HUES64 (cell line): ENCODE results near the gene AP1G2.

Experiments used
- H3K27ac ChIP-seq: 2 replicates; pipeline ENCODE4 v1.7.0; 2013; ENCODE audit warnings: low read depth, low read length, inconsistent platforms
- H3K27me3 ChIP-seq: 2 replicates; pipeline ENCODE4 v1.6.1; 2013; ENCODE audit warnings: mild to moderate bottlenecking, low read length; ENCODE audit not compliant: insufficient read depth
- H3K36me3 ChIP-seq: 2 replicates; pipeline ENCODE4 v1.6.1; 2013; ENCODE audit warnings: mild to moderate bottlenecking, low read length; ENCODE audit not compliant: insufficient read depth
- H3K4me1 ChIP-seq: 2 replicates; pipeline ENCODE4 v1.6.1; 2013; ENCODE audit warnings: mild to moderate bottlenecking, low read length, moderate library complexity; ENCODE audit not compliant: insufficient read depth
- H3K4me3 ChIP-seq: 2 replicates; pipeline ENCODE4 v1.5.1; 2013; ENCODE audit warnings: mild to moderate bottlenecking, low read length, moderate library complexity
- H3K9ac ChIP-seq: 2 replicates; pipeline ENCODE4 v1.6.1; 2013; ENCODE audit warnings: mild to moderate bottlenecking, low read depth, low read length
- H3K9me3 ChIP-seq: 2 replicates; pipeline ENCODE4 v1.6.1; 2013; ENCODE audit warnings: low read depth, low read length; ENCODE audit not compliant: insufficient read depth
- WGBS: fragments of 150-250, 120-280 bp; methylation state at CpG from one replicate; pipeline ENCODE4 v1.1.7; 2013; ENCODE audit warnings: missing lambda C conversion rate; 5-methylcytosine and 5-hydroxymethylcytosine counted together

Gene AP1G2

GRCh38 chr14:23561873-23562821, 5.4 kb downstream of the AP1G2 start:
- 93% methylated on average over 14 of the region's 15 CpGs for WGBS
- H3K36me3 ChIP-seq, result peaks cover 79% of the 10 kb centered on the region

GRCh38 chr14:23561259-23561658, 6.3 kb downstream of the AP1G2 start:
- no peaks in the 10 kb centered on the region for H3K9me3 ChIP-seq
- H3K36me3 ChIP-seq, result peaks cover 79% of the 10 kb centered on the region
- H3K9ac ChIP-seq, result no peak overlapping the region
- 94% methylated on average over 2 of the region's 2 CpGs for WGBS
- H3K27ac ChIP-seq, result no peak overlapping the region
- H3K4me1 ChIP-seq, result peaks cover 5% of the 10 kb centered on the region
- H3K27me3 ChIP-seq, result no peaks in the 10 kb centered on the region
- no peak overlapping the region for H3K4me3 ChIP-seq

More at GRCh38 chr14:23561873-23562821, 5.4 kb downstream of the AP1G2 start:
- Histone ChIP-seq H3K4me3 (no peak overlapping the region), H3K27ac (no peak overlapping the region), H3K9me3 (no peaks in the 10 kb centered on the region), H3K4me1 (peaks cover 10% of the 10 kb centered on the region), H3K9ac (no peak overlapping the region), H3K27me3 (no peaks in the 10 kb centered on the region)

GRCh38 chr14:23559926-23560520, 7.6 kb downstream of the AP1G2 start:
- Histone ChIP-seq H3K4me1 (peaks cover 9% of the 10 kb centered on the region), H3K27ac (no peak overlapping the region; the same call in 1 of the 2 replicates), H3K27me3 (no peaks in the 10 kb centered on the region), H3K36me3 (peaks cover 68% of the 10 kb centered on the region), H3K4me3 (no peak overlapping the region), H3K9me3 (no peaks in the 10 kb centered on the region), H3K9ac (no peak overlapping the region)
- WGBS, result 85% methylated on average over 3 of the region's 3 CpGs

- H3K4me1 ChIP-seq, result peaks cover 9% of the 10 kb centered on the region
- H3K4me3 ChIP-seq, result no peak overlapping the region
- WGBS, result 80% methylated on average over 21 of the region's 21 CpGs
- H3K36me3 ChIP-seq, result peaks cover 61% of the 10 kb centered on the region
- H3K27ac ChIP-seq, result peak overlapping the region; percentile 82
- H3K27me3 ChIP-seq, result no peaks in the 10 kb centered on the region
- no peaks in the 10 kb centered on the region for H3K9me3 ChIP-seq
- H3K9ac ChIP-seq, result no peak overlapping the region
Observed at GRCh38 chr14:23559010-23559925, 8.3 kb downstream of the AP1G2 start.

- WGBS, result 91% methylated on average over 10 of the region's 10 CpGs
- Histone ChIP-seq H3K27me3 (no peaks in the 10 kb centered on the region), H3K27ac (peak overlapping the region; percentile 82), H3K9me3 (no peaks in the 10 kb centered on the region), H3K4me3 (no peak overlapping the region), H3K4me1 (peaks cover 9% of the 10 kb centered on the region), H3K36me3 (peaks cover 53% of the 10 kb centered on the region), H3K9ac (no peak overlapping the region)
Observed at GRCh38 chr14:23558346-23559009, 9.1 kb downstream of the AP1G2 start.

GRCh38 chr14:23557946-23558345, 9.6 kb downstream of the AP1G2 start:
- Histone ChIP-seq H3K27me3 (no peaks in the 10 kb centered on the region), H3K9me3 (no peaks in the 10 kb centered on the region), H3K27ac (peak overlapping the region; percentile 82; the same call in 1 of the 2 replicates), H3K4me1 (peaks cover 9% of the 10 kb centered on the region), H3K9ac (no peak overlapping the region), H3K36me3 (peaks cover 49% of the 10 kb centered on the region), H3K4me3 (no peak overlapping the region)
- WGBS, result 100% methylated on average over 1 of the region's 1 CpG

- H3K27me3 ChIP-seq, result no peaks in the 10 kb centered on the region
- 91% methylated on average over 2 of the region's 2 CpGs for WGBS
- peaks cover 46% of the 10 kb centered on the region for H3K36me3 ChIP-seq
- H3K9me3 ChIP-seq, result no peaks in the 10 kb centered on the region
- H3K4me3 ChIP-seq, result no peak overlapping the region
- no peak overlapping the region for H3K9ac ChIP-seq
- peaks cover 9% of the 10 kb centered on the region for H3K4me1 ChIP-seq
- no peak overlapping the region for H3K27ac ChIP-seq
Observed at GRCh38 chr14:23557521-23557920, 10.1 kb downstream of the AP1G2 start.

- Histone ChIP-seq H3K9ac (peak overlapping the region; percentile 92), H3K27me3 (no peaks in the 10 kb centered on the region), H3K9me3 (no peaks in the 10 kb centered on the region), H3K4me1 (peaks cover 11% of the 10 kb centered on the region), H3K36me3 (peaks cover 40% of the 10 kb centered on the region), H3K27ac (no peak overlapping the region; the same call in 1 of the 2 replicates), H3K4me3 (peak overlapping the region; percentile 88)
- WGBS, result 56% methylated on average over 17 of the region's 17 CpGs
Observed at GRCh38 chr14:23556700-23557440, 10.7 kb downstream of the AP1G2 start.

GRCh38 chr14:23555882-23556699, 11.5 kb downstream of the AP1G2 start, which contains the start of gene THTPA:
THTPA (plus strand) TSS chr14:23556271; CDS start chr14:23556758, 487 bp downstream.
- peak within 1 kb of the TSS; percentile 88 for H3K27ac ChIP-seq
- WGBS, result 2% methylated on average over 54 of the region's 54 CpGs

More at GRCh38 chr14:23555882-23556699, 11.5 kb downstream of the AP1G2 start, which contains the start of gene THTPA:
- peaks cover 32% of the 10 kb centered on the region for H3K36me3 ChIP-seq
- H3K9me3 ChIP-seq, result no peaks in the 10 kb centered on the region
- peak within 1 kb of the TSS; percentile 88 for H3K4me3 ChIP-seq
- H3K9ac ChIP-seq, result peak within 1 kb of the TSS; percentile 92
- peaks cover 13% of the 10 kb centered on the region for H3K4me1 ChIP-seq
- H3K27me3 ChIP-seq, result no peaks in the 10 kb centered on the region
